Germinal center (tissue), 1 donor: ENCODE results near the gene RAD23B.
"Not testable (repeated sequence)": the region's sequence is repeated elsewhere in the genome, so short reads cannot be mapped to it uniquely, and the experiment has no call there.

ENCODE experiments used
- DNase-seq: peaks from one replicate; pipeline ENCODE4 v3.0.0; 2012; ENCODE audit warnings: mixed read lengths, low spot score

RAD23B gene

DNA sequence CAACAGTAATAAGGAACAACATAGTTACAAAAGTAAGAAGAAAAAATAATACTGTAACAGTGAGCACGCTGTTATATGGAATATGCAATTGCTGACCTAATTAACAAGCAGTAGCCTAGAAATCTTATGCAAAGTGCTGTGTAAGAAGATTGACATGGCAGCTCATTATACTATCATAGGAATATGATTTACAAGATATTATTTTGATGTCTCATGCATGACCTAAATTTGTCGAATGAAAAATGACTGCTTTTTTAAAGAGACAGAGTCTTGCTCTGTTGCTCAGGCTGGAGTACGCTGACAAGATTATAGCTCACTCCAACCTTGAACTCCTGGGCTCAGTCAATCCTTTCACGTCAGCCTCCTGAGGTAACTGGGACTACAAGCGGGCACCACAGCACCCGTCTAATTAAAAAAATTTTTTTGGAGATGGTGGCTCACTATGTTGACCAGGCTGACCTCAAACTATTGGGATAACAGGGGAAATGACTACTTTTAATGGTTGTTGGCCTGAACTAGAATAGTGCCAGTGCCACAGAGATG lies 10.5 kb downstream of the RAD23B start:
- no peak for DNase-seq

GRCh38 chr9:107294756-107295155 lies 11.7 kb downstream of the RAD23B start:
- DNase-seq = no peak

DNA sequence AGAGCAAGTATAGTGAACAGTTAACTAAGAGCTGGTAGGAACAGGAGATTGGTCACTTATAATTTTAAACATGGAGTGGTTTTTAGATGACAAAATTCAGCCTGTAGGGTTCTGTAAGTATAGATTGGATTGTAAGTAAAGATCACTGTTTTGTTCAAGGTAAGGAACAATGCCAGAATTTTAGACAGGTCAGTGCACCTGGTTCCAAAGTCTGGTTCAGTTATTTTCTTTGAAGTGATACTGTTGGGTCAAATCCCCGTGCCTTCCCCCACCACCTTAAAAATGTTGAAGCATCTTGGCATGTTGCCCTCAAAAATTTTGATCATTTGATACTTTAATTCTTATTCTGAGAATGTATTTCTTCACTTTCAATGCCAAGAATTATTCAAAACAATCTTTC lies 12.9 kb downstream of the RAD23B start:
- no peak for DNase-seq

DNA sequence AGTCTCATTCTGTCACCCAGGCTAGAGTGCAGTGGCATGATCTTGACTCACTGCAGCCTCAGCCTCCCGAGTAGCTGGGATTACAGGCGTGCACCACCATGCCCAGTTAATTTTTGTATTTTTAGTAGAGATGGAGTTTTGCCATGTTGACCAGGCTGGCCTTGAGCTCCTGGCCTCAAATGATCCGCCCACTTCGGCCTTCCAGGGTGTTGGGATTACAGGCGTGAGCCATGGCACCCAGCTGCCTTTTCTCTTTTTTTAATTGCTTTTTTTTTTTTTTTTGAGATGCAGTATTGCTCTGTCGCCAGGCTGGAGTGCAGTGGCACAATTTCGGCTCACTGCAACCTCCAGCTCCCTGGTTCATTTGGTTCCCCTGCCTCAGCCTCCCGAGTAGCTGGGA lies 13.5 kb downstream of the RAD23B start:
- not testable (repeated sequence) for DNase-seq

- DNase-seq = no peak
Observed at GRCh38 chr9:107299437-107299836, 16.4 kb downstream of the RAD23B start.

DNA sequence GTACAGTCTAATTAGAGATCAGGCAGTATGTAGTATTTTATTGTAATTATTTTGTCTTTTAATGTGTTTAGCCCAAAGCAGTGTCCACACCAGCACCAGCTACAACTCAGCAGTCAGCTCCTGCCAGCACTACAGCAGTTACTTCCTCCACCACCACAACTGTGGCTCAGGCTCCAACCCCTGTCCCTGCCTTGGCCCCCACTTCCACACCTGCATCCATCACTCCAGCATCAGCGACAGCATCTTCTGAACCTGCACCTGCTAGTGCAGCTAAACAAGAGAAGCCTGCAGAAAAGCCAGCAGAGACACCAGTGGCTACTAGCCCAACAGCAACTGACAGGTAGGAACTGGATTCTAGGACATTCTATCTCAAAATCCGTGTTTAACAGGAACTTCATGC lies 23.2 kb downstream of the RAD23B start:
- DNase-seq = no peak

GRCh38 chr9:107307331-107307730 lies 24.3 kb downstream of the RAD23B start:
- no peak for DNase-seq

DNA sequence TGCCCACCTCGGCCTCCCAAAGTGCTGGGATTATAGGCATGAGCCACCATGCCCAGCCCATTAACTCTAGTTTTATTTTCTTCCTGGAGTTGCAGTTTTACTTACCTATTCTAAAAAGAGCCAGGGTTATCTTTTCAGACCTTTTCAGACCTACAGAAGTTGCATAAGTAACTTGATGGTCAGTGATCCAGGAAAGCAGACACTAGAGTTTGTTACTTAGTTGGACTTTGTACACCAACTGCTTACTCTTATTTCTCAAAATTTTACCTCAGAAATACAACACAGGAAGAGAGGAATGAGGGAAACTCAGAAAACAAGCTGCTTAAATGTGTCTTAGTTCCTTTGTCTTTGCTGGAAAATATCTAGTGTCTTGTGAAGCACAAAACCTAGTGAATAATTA lies 25.4 kb downstream of the RAD23B start:
- DNase-seq = no peak

GRCh38 chr9:107309271-107309670 lies 26.2 kb downstream of the RAD23B start:
- DNase-seq = no peak

- no peak for DNase-seq
Observed at GRCh38 chr9:107312376-107313050, 29.4 kb downstream of the RAD23B start.

GRCh38 chr9:107313555-107314096 lies 30.5 kb downstream of the RAD23B start:
- no peak for DNase-seq

- DNase-seq = no peak
Observed at GRCh38 chr9:107314763-107315162, 31.7 kb downstream of the RAD23B start.

GRCh38 chr9:107316795-107317661 lies 33.9 kb downstream of the RAD23B start:
- DNase-seq = no peak

- no peak for DNase-seq
Observed at GRCh38 chr9:107322643-107323042, 39.6 kb downstream of the RAD23B start.

DNA sequence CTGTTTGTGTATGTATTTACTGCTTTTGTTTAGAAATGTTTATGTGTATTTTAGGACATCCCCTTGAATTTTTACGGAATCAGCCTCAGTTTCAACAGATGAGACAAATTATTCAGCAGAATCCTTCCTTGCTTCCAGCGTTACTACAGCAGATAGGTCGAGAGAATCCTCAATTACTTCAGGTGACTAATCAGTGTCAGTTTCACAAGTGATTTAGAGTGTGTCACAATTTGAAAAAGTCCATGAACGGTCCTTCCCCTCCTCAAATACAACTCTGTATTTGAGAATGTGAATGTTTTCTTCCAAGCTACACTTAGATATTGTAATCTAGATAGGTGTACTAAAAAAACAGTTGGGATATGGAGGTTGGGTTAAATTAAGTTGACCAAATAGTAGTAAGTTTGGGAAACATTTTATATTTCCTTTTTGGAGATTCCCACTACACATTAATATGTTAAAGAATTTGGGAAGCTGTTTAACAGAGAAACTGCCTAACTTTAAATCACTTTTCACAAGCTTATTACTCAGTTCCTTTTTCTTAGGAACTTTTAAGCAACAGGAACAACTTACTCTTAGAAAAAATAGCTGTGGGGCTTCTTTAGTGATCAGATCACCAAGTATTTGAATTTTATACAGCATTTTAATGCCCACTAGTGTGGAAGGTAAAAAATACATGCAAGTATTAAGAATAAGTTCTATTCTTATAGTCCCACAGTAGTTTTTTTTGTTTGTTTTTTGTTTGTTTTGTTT lies 40.9 kb downstream of the RAD23B start:
- DNase-seq = no peak

DNA sequence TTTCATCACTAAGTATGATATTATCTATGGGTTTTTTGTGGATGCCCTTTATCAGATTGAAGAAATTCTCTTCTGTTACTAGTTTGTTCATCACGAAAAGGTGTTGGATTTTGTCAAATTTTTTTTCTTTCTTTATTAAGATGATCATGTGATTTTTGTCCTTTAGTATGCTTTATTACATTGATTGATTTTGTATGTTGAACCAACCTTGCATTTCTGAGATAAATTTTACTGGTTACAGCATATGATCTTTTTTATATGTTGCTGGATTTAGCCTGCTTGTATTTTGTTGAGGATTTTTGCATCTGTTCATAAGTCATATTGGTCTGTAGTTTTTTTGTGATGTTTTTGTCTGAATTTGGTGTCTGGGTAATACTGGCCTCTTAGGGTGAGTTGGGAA lies 42.8 kb downstream of the RAD23B start:
- no peak for DNase-seq

- no peak for DNase-seq
Observed at GRCh38 chr9:107328510-107328909, 45.4 kb downstream of the RAD23B start.

- no peak for DNase-seq
Observed at GRCh38 chr9:107330420-107330819, 47.3 kb downstream of the RAD23B start.

DNA sequence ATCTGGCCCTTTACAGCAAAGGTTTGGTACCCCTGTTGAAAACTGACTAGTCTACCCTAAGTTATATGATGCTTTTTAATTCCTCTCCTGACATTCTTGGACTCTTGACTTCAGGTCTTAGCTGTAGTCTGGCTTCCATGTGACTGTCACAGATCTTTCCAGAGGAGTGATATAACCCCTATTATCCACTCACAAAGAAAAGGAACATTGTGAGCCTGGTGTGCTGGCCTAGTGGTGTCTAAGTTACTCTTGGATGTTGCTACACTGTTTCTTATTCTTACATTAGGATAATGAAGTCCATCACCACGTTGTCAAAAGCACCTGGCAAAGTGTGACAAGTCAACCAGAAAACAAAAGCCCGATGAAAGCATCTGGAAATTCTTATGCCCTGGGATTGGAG lies 49.8 kb downstream of the RAD23B start:
- DNase-seq = no peak

- no peak for DNase-seq
Observed at GRCh38 chr9:107333363-107333762, 50.3 kb downstream of the RAD23B start.

- DNase-seq = no peak
Observed at GRCh38 chr9:107334103-107334776, 51.2 kb downstream of the RAD23B start.

DNA sequence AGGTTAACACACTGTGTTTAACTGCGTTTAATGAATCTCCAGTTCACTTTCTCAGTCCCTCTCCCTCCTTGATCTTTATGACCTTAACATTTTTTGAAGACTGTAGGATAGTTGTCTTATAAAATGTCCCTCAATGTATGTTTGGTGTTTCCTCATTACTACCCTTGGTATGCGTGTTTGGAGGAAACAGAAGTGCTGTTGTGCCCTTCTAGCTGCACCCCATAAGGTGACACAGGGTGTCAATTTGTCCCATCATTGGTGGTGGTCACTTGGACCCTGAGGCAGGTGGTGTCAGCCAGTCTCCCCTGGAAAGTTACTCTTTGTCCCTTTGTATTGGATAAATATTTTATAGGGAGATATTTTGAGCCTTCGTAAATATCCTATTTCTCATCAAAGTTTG lies 52.3 kb downstream of the RAD23B start:
- DNase-seq = no peak
